ENCODE results near the gene RCC1.
"Not testable (repeated sequence)": the region's sequence is repeated elsewhere in the genome, so short reads cannot be mapped to it uniquely, and the experiment has no call there.

RCC1 gene

GRCh38 chr1:28548318-28548717 is 42.5 kb downstream of the RCC1 start:
- DNase-seq (ENCODE audit: low spot score), result no peak

DNA sequence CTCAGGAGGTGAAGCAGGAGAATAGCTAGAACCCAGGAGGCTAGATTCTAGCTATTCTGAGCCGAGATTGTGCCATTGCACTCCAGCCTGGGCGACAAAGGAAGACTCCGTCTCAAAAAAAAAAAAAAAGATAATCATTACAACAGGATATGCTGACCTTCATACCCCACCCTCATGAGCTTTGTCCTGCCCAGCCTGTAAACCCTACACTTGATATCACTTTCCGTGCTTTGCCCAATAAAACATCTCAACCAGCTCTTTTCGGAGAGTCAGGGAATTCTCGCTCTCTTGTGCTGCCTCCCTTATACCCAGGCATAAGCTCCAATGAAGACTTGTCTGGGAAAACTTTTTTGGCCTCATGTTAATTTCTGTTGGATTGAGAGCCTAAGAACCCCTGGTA is 45.5 kb downstream of the RCC1 start:
- DNase-seq (ENCODE audit: low spot score), result no peak

DNA sequence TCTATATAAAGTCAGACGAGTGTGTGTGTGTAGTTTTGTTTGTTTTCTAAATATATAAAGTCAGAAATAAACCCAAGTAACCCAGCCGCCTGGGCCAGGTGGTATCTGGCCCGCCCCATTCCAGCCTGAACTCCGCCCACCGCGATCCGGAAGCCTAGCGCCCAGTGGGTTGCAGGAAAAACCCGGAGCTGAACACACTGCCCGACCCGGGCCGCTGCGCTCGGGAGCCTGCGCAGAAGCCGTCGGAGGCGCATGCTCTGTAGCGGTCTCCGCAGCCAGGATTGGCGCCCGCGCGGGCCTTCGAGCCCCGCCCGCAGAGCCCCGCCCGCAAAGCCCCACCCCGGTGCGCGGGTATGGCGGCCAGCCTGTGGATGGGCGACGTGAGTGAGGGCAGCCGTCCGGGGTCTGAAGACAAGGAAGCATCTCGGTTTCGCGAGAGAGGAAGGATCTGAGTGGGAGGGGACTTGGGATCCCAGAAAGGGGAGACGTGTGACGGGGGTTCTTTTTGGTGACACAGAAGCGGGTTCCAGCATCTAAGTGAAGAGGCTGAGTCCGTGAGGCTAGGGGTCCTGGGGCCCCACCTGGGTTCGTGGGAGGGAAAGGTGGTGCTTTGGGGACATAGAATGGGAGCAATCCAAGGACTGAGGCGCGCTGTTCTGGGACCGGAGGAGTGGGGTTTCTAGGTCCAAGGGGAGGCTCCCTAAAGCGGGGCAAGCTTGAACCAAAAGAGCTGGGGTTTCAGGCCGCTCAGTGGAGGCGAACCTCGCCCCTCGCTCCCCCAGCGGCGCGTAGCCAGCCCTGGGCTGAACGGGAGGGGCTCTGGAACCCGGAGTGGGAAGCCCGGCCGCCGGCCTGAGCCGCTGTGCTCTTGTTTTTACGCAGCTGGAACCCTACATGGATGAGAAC is 47.2 kb downstream of the RCC1 start, which contains the start of gene TRNAU1AP:
Gene TRNAU1AP (plus strand): TSS at position 328 of the 906 bp plus-strand sequence. CDS start 26 bp downstream, at position 354.
- peak; percentile 95 for DNase-seq (ENCODE audit: low spot score)

DNA sequence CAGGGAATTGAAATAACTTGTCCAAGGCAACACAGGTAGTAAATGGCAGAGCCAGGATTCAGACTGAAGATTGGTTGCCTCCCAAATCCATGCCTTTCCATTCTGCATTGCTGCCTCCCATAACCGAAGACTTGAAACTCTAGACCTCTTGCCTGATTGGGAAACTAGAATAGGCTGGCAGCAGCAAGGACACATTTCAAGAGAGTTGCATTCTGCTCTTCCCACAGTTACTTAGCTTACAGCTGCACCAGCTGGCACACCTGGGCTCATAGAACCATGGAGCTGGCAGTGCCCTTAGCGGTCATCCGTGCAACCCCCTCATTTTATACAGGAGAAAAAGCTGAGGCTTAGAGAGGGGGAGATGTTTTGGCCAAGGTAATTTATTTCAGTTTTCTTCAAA is 55.0 kb downstream of the RCC1 start:
- no peak for DNase-seq (ENCODE audit: low spot score)

GRCh38 chr1:28564310-28564709 is 58.5 kb downstream of the RCC1 start:
- DNase-seq (ENCODE audit: low spot score), result no peak

GRCh38 chr1:28565040-28565439 is 59.2 kb downstream of the RCC1 start:
- DNase-seq (ENCODE audit: low spot score), result no peak

- DNase-seq (ENCODE audit: low spot score), result no peak
Observed at GRCh38 chr1:28565726-28566125, 59.9 kb downstream of the RCC1 start.

DNA sequence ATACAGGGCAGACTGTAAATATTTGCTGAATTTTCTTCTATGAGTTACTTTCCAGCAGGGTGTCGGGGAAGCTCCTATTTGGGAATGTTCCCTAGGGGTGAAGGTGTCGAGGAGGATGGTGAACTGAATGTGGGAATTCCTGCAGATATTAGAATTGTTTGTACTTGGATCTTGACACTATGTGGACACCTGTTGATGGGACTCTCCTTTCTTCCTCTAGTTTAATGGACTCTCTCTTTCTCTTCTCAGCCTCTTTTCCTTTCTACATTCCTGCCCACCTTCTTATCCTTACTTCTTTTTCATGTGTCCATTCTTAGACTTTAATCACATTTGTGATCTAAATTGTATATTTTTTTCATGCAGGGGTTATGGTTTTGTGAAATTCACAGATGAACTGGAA is 61.1 kb downstream of the RCC1 start:
- DNase-seq (ENCODE audit: low spot score), result no peak

- no peak for DNase-seq (ENCODE audit: low spot score)
Observed at GRCh38 chr1:28571911-28572310, 66.1 kb downstream of the RCC1 start.

GRCh38 chr1:28572891-28573290 is 67.0 kb downstream of the RCC1 start:
- not testable (repeated sequence) for DNase-seq (ENCODE audit: low spot score)

DNA sequence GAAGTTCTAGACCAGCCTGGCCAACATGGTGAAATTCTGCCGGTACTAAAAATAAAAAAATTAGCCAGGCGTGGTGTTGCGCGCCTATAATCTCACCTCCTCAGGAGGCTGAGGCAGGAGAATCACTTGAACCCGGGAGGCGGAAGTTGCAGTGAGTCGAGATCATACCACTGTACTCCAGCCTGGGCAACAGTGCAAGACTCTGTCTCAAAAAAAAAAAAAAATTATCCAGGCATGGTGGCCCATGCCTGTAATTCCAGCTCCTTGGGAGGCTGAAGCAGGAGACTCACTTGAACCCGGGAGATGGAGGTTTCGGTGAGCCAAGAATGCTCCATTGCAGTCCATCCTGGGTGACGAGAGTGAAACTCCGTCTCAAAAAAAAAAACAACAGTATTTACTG is 67.7 kb downstream of the RCC1 start:
- DNase-seq (ENCODE audit: low spot score), result no peak

GRCh38 chr1:28577052-28577678 is 71.3 kb downstream of the RCC1 start:
- no peak for DNase-seq (ENCODE audit: low spot score)

DNA sequence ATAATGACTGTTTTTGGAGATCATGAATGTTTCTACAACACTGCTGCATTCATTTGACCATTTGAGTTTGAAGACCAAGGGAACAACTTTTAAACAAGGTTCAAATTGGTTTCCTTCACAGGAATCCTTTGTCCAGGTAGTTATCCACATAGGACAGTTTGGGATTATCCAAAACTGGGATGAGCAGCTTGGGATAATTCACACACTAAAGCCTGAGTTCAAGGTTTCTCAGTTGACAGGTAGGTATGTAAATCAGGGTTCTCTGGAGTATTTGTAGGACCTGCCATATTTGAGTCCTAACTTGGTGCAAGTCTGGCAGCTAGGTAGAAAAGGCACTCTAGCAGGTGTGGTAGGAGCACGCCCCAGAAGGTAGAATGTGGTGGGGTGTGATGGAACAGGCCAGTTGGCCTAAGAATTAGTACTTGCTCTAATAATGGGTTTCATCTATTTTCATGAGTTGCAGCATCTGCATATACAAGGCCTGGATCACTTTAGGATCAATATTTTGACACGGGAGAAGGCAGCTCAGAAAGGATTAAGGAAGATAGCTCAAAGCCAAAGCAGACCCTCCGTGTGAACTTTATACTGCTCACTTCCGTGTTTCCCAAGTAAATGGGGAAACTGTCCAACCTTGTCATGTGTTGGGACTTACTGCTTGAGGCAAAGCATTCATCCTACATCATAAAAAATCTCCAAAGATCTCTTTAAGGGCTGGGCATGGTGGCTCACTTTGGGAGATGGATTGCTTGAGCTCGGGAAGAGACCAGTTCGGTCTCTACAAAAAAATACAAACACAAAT is 72.1 kb downstream of the RCC1 start:
- DNase-seq (ENCODE audit: low spot score), result no peak

DNA sequence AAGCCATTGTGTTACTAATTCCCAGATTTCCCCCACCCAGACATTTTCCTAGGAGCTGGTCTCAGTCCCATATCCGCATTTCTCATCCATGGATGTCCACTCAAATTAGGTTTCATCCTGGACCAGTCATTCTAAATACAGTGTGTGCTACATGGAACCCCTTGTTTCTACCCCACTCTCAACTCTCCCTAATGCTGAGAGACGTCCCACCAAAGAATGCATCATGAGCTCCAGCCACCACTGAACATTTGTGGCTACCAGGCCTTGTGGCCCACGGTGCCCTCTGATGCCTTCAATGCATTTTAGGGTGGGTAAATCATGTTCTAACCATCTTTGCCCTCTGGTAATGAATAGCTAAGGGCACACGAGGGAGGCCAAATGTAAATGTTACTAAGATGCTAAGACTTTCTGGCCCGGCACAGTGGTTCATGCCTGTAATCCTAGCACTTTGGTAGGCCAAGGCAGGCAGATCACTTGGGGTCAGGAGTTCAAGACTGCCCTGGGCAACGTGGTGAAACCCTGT is 72.9 kb downstream of the RCC1 start:
- DNase-seq (ENCODE audit: low spot score), result no peak

DNA sequence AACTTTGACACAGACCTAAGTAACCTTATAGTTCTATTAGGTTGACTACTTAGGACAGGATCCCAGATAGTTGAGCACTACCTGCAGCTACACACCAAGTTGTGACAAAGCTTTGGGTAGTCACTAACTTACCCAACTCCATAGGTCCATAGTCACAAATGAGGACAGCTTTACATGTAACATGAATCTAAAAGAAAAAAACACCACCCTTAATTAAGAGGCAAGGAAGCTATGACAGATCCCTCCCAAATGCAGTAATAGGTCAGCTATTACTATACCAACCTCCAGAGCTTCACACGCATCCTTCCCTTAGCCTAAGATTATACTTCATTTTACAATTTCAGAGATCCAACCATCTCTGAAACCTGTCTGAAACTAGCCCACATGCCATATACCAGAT is 73.6 kb downstream of the RCC1 start:
- DNase-seq (ENCODE audit: low spot score), result no peak

DNA sequence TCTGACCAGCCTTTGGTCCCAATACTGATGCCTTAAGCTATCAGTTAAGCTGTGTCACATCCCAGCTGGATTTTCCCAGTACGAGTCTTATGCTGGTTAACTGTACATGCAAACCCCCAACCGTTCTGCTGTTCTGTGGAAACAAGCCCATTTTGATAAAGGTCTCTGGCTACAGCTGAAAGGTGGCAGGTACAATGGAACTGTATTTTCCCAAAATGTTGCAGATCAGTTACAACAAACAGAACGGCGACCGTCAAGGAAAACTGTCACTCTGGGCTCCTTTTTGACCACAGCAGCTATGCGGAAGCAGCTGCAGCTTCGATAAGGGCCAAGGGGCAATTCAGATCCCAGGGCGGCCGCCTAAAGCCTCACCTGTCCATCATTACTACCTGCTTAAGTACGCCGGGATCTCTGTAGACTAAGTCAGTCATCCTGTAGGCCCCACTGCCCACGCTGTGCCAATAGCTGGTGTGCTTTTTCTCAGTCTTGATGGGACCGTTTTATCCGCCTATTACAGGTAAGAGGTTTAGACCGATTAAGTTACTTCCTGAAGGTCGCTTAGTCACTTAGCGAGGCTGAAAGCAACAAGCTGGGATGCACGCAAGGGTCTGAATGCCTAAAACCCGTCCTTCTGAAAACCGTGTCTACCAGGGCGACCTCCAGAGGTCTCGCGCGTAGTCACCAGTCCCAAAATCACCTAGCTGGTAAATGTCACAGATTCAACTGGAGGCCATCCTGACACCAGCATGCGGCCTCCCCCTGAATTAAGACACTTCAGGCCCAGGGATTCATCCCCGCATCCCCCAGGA is 75.1 kb downstream of the RCC1 start:
- DNase-seq (ENCODE audit: low spot score), result peak; percentile 39

DNA sequence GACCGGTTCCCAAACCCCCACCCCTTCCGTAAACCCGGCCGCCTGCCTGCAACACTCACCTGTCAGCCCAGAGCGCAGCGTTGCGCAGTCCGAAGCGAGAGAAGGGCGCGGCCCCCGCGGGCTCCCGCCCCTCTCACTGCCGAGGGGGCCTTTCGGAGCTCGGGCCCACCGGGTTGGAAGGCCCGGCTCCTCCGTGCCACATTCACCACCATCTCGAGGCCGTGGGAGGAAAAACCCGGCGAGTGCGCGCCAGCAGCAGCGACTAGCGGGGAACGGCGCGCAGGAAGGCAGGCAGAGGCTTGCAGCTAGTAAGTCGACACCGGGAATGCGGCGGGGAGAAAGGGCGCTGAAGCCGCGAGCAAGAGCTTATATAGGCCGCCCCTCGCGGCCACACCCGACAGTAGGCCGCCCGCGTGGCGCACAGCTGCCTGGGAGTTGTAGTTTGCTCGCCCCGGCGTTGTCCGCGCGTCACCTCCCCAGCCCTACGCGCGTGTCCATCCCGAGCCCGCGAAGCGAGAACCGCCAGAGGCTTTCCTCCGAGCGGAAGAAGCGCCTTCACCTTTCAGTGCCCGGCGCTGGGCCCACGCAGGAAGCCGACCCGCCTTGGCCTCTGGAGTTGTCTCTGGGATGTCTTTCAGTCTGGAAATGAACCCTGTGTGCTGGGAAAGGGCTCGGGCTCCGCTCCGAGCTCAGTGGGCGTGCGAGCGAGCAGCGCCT is 75.8 kb downstream of the RCC1 start:
- DNase-seq (ENCODE audit: low spot score), result peak; percentile 94

DNA sequence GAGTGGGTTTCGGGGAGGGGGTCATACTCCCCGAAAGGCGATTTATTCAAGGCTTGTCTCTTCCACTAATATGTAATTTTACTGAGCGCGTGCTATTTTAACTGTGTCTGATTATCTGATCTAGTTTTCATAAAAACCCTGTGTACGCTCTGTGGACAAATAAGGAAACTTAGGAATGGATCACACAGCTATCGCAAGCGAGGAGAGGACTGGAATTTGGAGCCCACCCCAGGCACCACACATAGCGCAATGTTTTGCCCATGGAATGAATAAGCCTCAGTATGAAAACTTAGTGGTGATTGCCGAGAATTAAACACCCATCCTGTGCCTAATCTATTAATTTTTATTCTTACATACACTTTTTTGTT is 76.4 kb downstream of the RCC1 start:
- DNase-seq (ENCODE audit: low spot score), result no peak

DNA sequence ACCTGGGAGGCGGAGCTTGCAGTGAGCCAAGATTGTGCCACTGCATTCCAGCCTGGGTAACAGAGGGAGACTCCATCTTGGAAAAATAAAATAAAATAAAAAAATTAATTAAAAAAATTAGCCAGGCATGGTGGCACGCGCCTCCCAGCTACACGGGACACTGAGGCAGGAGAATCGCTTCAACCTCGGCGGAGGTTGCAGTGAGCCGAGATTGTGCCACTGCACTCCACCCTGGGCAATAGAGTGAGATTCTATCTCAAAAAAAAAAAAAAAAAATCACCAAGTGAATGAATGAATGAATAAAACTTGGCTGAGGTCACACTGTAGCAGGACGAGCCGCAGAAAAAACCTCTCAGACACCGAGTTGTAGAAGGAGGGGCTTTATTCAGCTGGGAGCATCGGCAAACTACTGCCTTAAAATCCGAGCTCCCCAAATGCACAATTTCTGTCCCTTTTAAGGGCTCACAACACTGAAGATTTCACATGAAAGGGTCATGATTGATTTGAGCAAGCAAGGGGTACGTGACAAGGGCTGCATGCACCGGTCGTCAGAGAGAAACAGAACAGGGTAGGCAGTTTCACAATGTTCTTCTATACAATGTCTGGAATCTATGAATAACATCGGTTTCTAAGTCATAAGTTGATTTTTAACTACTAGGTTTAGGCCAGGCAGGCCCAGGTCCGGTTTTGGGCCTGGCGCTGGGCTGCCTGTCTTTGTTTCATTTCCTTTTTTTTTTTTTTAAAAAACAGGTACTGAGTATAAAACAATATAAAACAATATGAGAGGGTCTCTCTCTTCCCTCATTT is 80.9 kb downstream of the RCC1 start:
- DNase-seq (ENCODE audit: low spot score), result not testable (repeated sequence)
